Astrocyte of the cerebellum (primary cell): ENCODE measurements around the gene ITPR2.
"Not testable (repeated sequence)": the region's sequence is repeated elsewhere in the genome, so short reads cannot be mapped to it uniquely, and the experiment has no call there.

Experiments used
- DNase-seq: peaks from one replicate; pipeline ENCODE4 v3.0.0-alpha.2; 2011; ENCODE audit warnings: low read depth
- H3K4me3 ChIP-seq: 2 replicates; pipeline ENCODE4 v1.5.1; 2011; ENCODE audit warnings: mild to moderate bottlenecking, low read depth, low read length, moderate library complexity
- in situ Hi-C: cut with HindIII; loops from 2 replicates; pipeline ENCODE4 v1.10.0; 2017; ENCODE audit warnings: low sequenced_read_pairs
- TF ChIP-seq, protein P1 (sequence below): IDR thresholded peaks from 2 replicates; pipeline ENCODE4 v1.5.1; 2012; ENCODE audit warnings: low read length, low read depth, moderate library complexity, mild to moderate bottlenecking; ENCODE audit errors: missing control alignments

ITPR2 gene

DNA sequence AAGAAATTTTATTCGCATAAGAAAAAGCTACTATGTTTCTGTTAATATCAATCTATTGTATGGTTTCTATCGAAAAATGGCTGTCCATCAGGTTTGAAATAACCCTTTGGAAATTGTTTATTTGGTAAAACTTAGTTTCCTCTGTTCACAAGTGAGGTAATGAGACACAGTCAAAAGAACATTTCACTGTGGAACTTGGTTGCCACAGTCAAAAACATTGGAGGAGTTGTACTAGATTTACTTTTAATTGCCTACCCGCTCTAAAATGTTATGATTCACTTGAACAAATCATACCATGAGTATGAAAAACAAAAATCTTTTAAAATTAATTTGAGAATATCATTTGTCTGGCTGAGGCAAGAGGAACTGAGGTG lies 46.5 kb downstream of the ITPR2 start:
- no peak overlapping the region for H3K4me3 ChIP-seq
- in situ Hi-C loops, result loop anchor here (5.0 kb wide), 1 partner anchor 54 kb away; no protein-coding TSS in a partner anchor
- no peak for DNase-seq
- TF ChIP-seq, protein P1, sequence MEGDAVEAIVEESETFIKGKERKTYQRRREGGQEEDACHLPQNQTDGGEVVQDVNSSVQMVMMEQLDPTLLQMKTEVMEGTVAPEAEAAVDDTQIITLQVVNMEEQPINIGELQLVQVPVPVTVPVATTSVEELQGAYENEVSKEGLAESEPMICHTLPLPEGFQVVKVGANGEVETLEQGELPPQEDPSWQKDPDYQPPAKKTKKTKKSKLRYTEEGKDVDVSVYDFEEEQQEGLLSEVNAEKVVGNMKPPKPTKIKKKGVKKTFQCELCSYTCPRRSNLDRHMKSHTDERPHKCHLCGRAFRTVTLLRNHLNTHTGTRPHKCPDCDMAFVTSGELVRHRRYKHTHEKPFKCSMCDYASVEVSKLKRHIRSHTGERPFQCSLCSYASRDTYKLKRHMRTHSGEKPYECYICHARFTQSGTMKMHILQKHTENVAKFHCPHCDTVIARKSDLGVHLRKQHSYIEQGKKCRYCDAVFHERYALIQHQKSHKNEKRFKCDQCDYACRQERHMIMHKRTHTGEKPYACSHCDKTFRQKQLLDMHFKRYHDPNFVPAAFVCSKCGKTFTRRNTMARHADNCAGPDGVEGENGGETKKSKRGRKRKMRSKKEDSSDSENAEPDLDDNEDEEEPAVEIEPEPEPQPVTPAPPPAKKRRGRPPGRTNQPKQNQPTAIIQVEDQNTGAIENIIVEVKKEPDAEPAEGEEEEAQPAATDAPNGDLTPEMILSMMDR, result no peak

GRCh38 chr12:26783816-26784379 lies 49.1 kb downstream of the ITPR2 start:
- DNase-seq, in situ Hi-C loops, H3K4me3 ChIP-seq: not testable (repeated sequence)

DNA sequence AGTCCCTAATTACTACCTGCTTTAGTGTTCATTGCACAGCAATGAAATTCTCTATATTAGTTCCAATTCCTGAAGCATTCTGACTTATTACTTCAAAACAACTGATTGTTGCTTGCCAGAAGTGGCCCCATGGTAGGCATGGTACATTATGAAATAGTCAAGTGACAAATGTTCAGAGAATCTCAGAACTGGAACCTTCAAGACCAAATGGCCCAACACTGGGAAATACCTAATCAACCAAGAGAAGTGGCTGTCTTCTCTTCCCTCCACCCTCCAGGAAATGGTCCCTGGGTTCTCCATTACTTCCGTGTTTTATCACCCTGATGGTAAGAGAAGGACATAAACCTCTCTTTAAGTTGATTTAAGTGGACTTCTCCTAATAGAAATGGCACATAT lies 49.9 kb downstream of the ITPR2 start:
- no peak overlapping the region for H3K4me3 ChIP-seq
- in situ Hi-C loops, result no loop called here
- TF ChIP-seq, protein P1, result no peak
- no peak for DNase-seq

- in situ Hi-C loops, result no loop called here
- no peak for DNase-seq
- H3K4me3 ChIP-seq, result no peak overlapping the region
- TF ChIP-seq, protein P1, result no peak
Measured at GRCh38 chr12:26782372-26783130, 50.4 kb downstream of the ITPR2 start.

DNA sequence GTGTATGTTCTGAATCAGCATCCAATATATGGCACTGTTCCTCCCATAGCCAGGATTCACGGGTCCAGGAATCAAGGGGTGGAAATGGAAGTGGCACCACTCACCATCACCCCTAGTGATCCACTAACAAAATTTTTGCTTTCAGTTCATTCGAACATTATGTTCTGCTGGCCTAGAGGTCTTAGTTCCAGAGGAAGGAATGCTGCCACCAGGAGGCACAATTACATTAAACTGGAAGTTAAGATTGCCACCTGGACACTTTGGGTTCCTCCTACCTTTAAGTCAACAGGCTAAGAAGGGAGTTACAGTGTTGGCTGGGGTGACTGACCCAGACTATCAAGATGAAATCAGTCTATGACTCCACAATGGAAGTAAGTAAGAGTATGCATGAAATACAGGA lies 52.3 kb downstream of the ITPR2 start:
- DNase-seq, in situ Hi-C loops, H3K4me3 ChIP-seq: not testable (repeated sequence)

- in situ Hi-C loops, DNase-seq, H3K4me3 ChIP-seq: not testable (repeated sequence)
Measured at GRCh38 chr12:26778173-26778775, 54.7 kb downstream of the ITPR2 start.

DNA sequence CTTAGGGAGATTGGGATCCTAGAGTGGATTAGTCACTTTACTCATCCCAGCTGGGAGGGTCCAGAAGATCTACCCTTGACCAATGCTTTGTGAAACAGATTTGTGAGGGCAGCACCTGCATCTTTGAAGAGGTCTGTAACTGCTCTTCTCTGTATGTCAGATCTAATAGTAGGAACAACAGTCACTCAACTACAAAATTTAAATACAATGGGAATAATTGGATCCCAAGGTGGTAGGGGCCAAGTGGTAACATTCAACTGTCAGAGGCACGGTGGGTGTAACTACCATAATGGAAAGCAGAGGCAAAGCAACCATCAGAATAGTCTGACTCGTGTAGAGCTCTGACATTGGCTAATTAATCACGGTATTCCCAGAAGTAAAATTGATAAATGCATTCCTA lies 55.8 kb downstream of the ITPR2 start:
- in situ Hi-C loops, result no loop called here
- no peak overlapping the region for H3K4me3 ChIP-seq
- no peak for DNase-seq
- TF ChIP-seq, protein P1, result no peak

DNA sequence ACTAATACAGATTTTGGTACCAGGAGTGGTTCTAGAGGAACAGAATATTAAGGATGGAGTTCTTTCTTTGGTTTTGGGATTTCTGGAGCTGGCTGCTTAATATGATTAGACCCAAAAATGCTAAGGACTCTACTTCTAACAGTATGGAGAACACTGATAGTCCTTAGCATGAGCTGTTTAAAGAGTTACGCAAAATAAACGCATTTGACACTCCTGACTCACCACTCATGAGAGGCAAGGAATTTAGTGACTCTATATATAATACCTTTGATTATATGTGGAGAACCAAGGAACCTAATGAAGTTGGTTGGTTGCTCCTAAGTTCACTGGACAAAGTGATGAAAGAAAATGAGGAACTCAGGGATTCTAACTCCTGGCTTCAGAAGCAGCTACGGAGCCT lies 57.0 kb downstream of the ITPR2 start:
- in situ Hi-C loops, DNase-seq, H3K4me3 ChIP-seq: not testable (repeated sequence)
